Mesendoderm (in vitro differentiated cells): ENCODE data around the gene LRRC40.

Experiments
- DNase-seq: peaks from one replicate; pipeline ENCODE4 v3.0.0; 2013
- H2AK5ac ChIP-seq: 2 replicates; pipeline ENCODE4 v1.6.1; 2013; ENCODE audit warnings: low read length, inconsistent platforms
- H2BK120ac ChIP-seq: 2 replicates; pipeline ENCODE4 v1.6.1; 2013; ENCODE audit warnings: low read depth, mild to moderate bottlenecking, low read length, moderate library complexity, mixed read lengths
- H2BK15ac ChIP-seq: replicated peaks from 2 replicates; pipeline ENCODE4 v1.6.1; 2013; ENCODE audit warnings: low read depth, mild to moderate bottlenecking, moderate library complexity
- H2BK5ac ChIP-seq: 2 replicates; pipeline ENCODE4 v1.6.1; 2013; ENCODE audit warnings: low read length, inconsistent platforms
- H3K18ac ChIP-seq: 2 replicates; pipeline ENCODE4 v1.6.1; 2013; ENCODE audit warnings: mild to moderate bottlenecking, low read length, mixed read lengths
- H3K23ac ChIP-seq: one replicate; pipeline ENCODE4 v1.6.1; 2013; ENCODE audit warnings: low read length
- H3K27ac ChIP-seq: 2 replicates; pipeline ENCODE4 v1.5.1; 2013; ENCODE audit warnings: low read depth, mild to moderate bottlenecking, inconsistent platforms, low read length, moderate library complexity
- H3K27me3 ChIP-seq: 2 replicates; pipeline ENCODE4 v1.6.1; 2013; ENCODE audit warnings: low read length, control low read depth, mild to moderate bottlenecking, inconsistent platforms; ENCODE audit not compliant: insufficient read depth, poor library complexity
- H3K36me3 ChIP-seq: 2 replicates; pipeline ENCODE4 v1.6.1; 2013; ENCODE audit warnings: low read length, inconsistent platforms; ENCODE audit not compliant: control insufficient read depth, insufficient read depth
- H3K4ac ChIP-seq: one replicate; pipeline ENCODE4 v1.6.1; 2013; ENCODE audit warnings: low read depth, mild to moderate bottlenecking, low read length, moderate library complexity
- H3K4me1 ChIP-seq: 2 replicates; pipeline ENCODE4 v1.6.1; 2013; ENCODE audit warnings: low read depth, low read length, inconsistent platforms; ENCODE audit not compliant: control insufficient read depth
- H3K4me2 ChIP-seq: 2 replicates; pipeline ENCODE4 v1.6.1; 2013; ENCODE audit warnings: low read length
- H3K4me3 ChIP-seq: 2 replicates; pipeline ENCODE4 v1.5.1; 2013; ENCODE audit warnings: mild to moderate bottlenecking, low read length
- H3K56ac ChIP-seq: one replicate; pipeline ENCODE4 v1.6.1; 2013; ENCODE audit warnings: low read length
- H3K79me1 ChIP-seq: 2 replicates; pipeline ENCODE4 v1.6.1; 2013; ENCODE audit warnings: low read length, inconsistent platforms
- H3K79me2 ChIP-seq: 2 replicates; pipeline ENCODE4 v1.6.1; 2013; ENCODE audit warnings: mild to moderate bottlenecking, low read length; ENCODE audit not compliant: control insufficient read depth, insufficient read depth
- H3K9ac ChIP-seq: 2 replicates; pipeline ENCODE4 v1.6.1; 2013; ENCODE audit warnings: low read length, inconsistent platforms
- H4K5ac ChIP-seq: one replicate; pipeline ENCODE4 v1.6.1; 2013; ENCODE audit warnings: low read length
- H4K8ac ChIP-seq: one replicate; pipeline ENCODE4 v1.6.1; 2013; ENCODE audit warnings: low read depth, mild to moderate bottlenecking, control low read depth, low read length, moderate library complexity
- WGBS: extraction: QIAGEN DNeasy Blood & Tissue Kit; methylation state at CpG from one replicate; pipeline ENCODE4 v1.1.7; 2013; ENCODE audit warnings: low lambda C conversion rate, missing lambda C conversion rate; ENCODE audit not compliant: insufficient coverage; ENCODE audit errors: extremely low coverage; 5-methylcytosine and 5-hydroxymethylcytosine counted together

LRRC40 gene

DNA sequence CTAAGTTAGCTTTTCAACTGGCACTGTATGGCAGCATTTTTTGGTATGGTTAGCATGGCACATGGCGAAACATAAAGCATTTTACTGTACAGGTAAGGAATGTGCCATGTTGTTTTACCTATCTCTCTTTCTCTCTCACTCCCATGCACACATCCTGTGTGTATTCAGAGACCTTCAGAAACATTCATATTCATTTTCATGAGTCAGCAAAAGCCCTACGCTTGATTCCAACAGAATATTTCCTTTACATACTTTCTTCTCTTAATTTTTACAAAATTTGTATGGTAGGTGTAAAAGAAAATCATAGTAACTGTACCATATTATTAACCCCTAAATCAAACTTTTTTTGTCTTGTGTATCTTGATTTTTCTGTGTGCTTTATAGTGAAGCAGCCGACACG lies 26.1 kb upstream of the LRRC40 start:
- WGBS, result no CpG with 5 or more reads among the region's 4 CpGs
- Histone ChIP-seq H3K36me3 (peaks cover 2% of the 10 kb centered on the region), H3K79me2 (peaks cover 13% of the 10 kb centered on the region)

DNA sequence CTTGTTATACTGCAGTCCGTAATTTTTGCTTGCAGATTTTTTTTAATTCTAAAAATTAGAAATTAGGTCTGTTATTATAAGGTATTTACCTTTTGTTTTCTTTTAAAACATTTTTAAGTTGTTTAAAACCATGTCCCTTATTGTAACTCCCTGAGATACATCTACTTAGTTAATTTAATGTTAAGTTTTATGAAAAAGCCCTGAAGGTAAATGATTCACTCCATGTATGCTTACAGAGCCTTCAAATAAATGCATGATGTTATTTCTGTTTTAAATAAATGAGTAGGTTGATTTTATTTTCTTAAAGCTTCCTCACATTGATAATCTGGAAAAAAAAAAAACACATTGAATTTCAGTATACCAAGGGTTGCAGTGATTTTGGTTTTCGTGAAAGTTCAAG lies 23.3 kb upstream of the LRRC40 start:
- Histone ChIP-seq H3K56ac (no peak overlapping the region), H2BK5ac (no peak overlapping the region), H4K5ac (no peak overlapping the region), H3K23ac (no peak overlapping the region), H2BK15ac (no peak overlapping the region), H2BK120ac (no peak overlapping the region), H3K79me1 (peaks cover 8% of the 10 kb centered on the region), H4K8ac (no peak overlapping the region), H3K18ac (no peak overlapping the region), H3K79me2 (peaks cover 33% of the 10 kb centered on the region), H3K36me3 (peaks cover 2% of the 10 kb centered on the region), H3K4me2 (no peak overlapping the region), H3K27me3 (no peaks in the 10 kb centered on the region), H2AK5ac (no peak overlapping the region), H3K27ac (no peak overlapping the region), H3K4ac (no peak overlapping the region), H3K4me3 (no peak overlapping the region), H3K4me1 (peaks cover 1% of the 10 kb centered on the region), H3K9ac (no peak overlapping the region)
- DNase-seq, result no peak
- no CpG with 5 or more reads among the region's 2 CpGs for WGBS

More for the DNA sequence above, 26.1 kb upstream of the LRRC40 start:
- Histone ChIP-seq H3K4me3 (no peak overlapping the region), H3K4me1 (no peaks in the 10 kb centered on the region), H3K9ac (no peak overlapping the region), H3K27ac (no peak overlapping the region), H3K4ac (no peak overlapping the region), H2BK120ac (no peak overlapping the region), H2BK15ac (no peak overlapping the region), H4K8ac (no peak overlapping the region), H3K56ac (no peak overlapping the region), H4K5ac (no peak overlapping the region), H3K18ac (no peak overlapping the region), H2BK5ac (no peak overlapping the region), H3K79me1 (peaks cover 6% of the 10 kb centered on the region), H2AK5ac (no peak overlapping the region), H3K27me3 (no peaks in the 10 kb centered on the region), H3K23ac (no peak overlapping the region), H3K4me2 (no peak overlapping the region)
- no peak for DNase-seq

DNA sequence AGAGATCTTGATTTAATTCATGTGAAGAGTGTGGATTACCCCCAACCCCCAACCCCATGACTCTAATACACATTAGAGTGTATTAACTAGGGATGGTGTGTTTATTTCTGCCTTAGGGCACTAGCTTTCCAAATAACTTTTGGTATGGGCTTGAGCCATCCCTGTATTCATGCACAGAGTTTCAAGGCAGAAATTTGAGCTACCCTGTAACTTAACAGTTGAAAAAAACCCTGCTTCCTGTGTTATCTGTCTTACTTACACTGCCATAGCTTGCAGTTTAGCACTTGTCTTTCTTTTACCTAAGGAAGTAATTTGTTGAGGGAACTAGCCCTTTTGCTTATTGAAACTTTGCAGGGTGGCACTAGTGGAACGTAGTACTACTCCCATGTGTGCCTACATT lies 22.1 kb upstream of the LRRC40 start:
- H3K9ac ChIP-seq, result no peak overlapping the region
- no peaks in the 10 kb centered on the region for H3K27me3 ChIP-seq
- no peak overlapping the region for H3K18ac ChIP-seq
- no peak overlapping the region for H3K4ac ChIP-seq
- DNase-seq, result peak; percentile 20
- WGBS, result no CpG with 5 or more reads among the region's 1 CpG
- H2BK5ac ChIP-seq, result no peak overlapping the region
- no peak overlapping the region for H2BK15ac ChIP-seq
- H3K23ac ChIP-seq, result no peak overlapping the region
- H2BK120ac ChIP-seq, result no peak overlapping the region
- H2AK5ac ChIP-seq, result no peak overlapping the region
- H3K56ac ChIP-seq, result no peak overlapping the region
- no peak overlapping the region for H3K27ac ChIP-seq
- no peak overlapping the region for H4K8ac ChIP-seq
- no peak overlapping the region for H3K4me3 ChIP-seq
- no peak overlapping the region for H4K5ac ChIP-seq
- H3K79me1 ChIP-seq, result peaks cover 8% of the 10 kb centered on the region
- peaks cover 39% of the 10 kb centered on the region for H3K79me2 ChIP-seq
- H3K4me2 ChIP-seq, result no peak overlapping the region
- peaks cover 2% of the 10 kb centered on the region for H3K36me3 ChIP-seq
- peaks cover 1% of the 10 kb centered on the region for H3K4me1 ChIP-seq

DNA sequence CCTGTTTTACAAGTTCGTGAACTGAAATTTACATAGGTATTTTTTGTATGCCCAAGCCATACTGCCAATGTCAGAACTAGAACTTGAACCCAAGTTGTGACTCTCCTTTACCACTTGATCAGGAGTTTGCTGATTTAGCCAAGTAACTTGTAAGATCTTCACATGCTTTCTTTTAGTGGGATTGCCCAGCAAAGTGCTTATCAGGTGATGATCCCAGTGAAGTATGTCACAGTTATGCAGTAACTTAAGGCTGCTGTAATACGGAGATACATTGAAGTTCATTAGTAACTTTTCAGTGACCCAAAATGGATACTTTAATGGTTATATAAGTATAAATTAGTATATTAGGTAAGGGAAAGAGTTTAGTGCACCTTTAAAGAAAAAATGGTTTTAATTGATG lies 19.6 kb upstream of the LRRC40 start:
- Histone ChIP-seq H4K5ac (no peak overlapping the region), H3K4me1 (peaks cover 1% of the 10 kb centered on the region), H3K36me3 (peaks cover 2% of the 10 kb centered on the region), H3K27ac (no peak overlapping the region), H3K56ac (no peak overlapping the region), H3K4me3 (no peak overlapping the region), H2AK5ac (no peak overlapping the region), H3K4ac (no peak overlapping the region), H2BK120ac (no peak overlapping the region), H3K79me1 (peaks cover 8% of the 10 kb centered on the region), H4K8ac (no peak overlapping the region), H3K27me3 (no peaks in the 10 kb centered on the region), H3K79me2 (peaks cover 46% of the 10 kb centered on the region), H3K9ac (no peak overlapping the region), H2BK5ac (no peak overlapping the region), H3K18ac (no peak overlapping the region), H2BK15ac (no peak overlapping the region), H3K23ac (no peak overlapping the region), H3K4me2 (no peak overlapping the region)
- DNase-seq, result peak; percentile 76
- no CpG with 5 or more reads among the region's 2 CpGs for WGBS

DNA sequence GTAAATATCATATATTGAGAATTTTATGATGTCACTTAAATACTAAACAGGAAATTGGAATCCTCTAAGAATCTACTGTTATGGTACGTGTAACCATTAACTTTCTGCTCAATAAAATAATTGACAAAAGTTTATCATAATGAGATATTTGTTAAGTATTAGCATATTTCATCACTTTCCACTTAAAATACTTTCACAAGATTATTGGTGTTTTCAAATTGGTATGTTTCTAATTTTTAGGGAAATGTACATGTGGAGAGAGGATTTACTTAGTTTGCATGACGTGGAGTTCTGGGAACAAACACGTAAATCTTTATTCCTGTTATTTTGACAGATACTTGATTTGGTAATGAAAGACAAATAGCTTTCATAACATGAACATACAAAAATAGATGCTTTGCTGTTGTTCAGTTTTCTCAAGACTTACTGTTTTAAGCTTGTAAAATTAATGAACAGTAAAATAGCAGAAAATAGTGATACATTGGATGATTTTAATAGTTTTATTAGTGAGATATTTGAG lies 17.4 kb upstream of the LRRC40 start:
- no peak for DNase-seq

More for the DNA sequence above, 17.4 kb upstream of the LRRC40 start:
- no CpG with 5 or more reads among the region's 3 CpGs for WGBS
- no peak overlapping the region for H2BK15ac ChIP-seq
- no peak overlapping the region for H2AK5ac ChIP-seq
- H3K23ac ChIP-seq, result no peak overlapping the region
- no peaks in the 10 kb centered on the region for H3K27me3 ChIP-seq
- H3K18ac ChIP-seq, result no peak overlapping the region
- no peak overlapping the region for H4K5ac ChIP-seq
- H3K56ac ChIP-seq, result no peak overlapping the region
- H2BK5ac ChIP-seq, result no peak overlapping the region
- no peak overlapping the region for H3K4me2 ChIP-seq
- no peak overlapping the region for H4K8ac ChIP-seq
- no peak overlapping the region for H3K4me3 ChIP-seq
- no peak overlapping the region for H3K9ac ChIP-seq
- no peaks in the 10 kb centered on the region for H3K36me3 ChIP-seq
- no peak overlapping the region for H3K4ac ChIP-seq
- no peak overlapping the region for H3K27ac ChIP-seq
- no peak overlapping the region for H2BK120ac ChIP-seq
- H3K79me1 ChIP-seq, result peaks cover 6% of the 10 kb centered on the region
- H3K79me2 ChIP-seq, result peaks cover 45% of the 10 kb centered on the region
- peaks cover 1% of the 10 kb centered on the region for H3K4me1 ChIP-seq
